ENCODE results near the gene RILPL1.

DNA sequence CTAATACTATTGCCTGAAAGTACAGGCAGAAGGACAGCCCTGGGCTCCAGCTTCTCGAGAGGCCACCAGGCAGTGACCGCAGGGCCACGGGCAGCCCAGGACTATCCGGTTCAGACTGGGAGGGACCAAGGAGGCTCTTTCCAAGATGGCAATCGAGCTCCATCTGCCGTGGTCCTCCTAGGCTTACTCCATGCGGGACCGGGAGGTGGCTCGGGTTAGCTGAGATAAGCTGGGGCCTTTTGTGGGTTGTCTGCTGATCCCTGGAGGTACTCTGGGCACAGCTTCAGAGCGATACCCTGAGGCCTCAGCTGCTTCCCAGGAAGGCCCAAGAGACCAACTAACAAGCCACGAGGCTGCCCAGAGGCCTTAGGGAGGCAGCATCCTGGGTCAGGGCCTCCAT, 42.5 kb downstream of the RILPL1 start:
- TF ChIP-seq CTCF (IDR thresholded peaks at IDR 0.05) (no peak), EP300 (IDR thresholded peaks at IDR 0.05) (no peak)

Data from gastroesophageal sphincter (tissue), 3 donors.